ENCODE results near the gene TNFRSF1A. TPM values are rescaled to one million over a fixed set of nuclear protein-coding genes. Genes with fewer than 3 reads are reported as not detected.
A peak's percentile ranks its signal among the peaks of the same experiment; 100 is the strongest.

Gene TNFRSF1A
- total and polyA plus RNA-seq, 2 of the 13 experiments (the other 11 are each of a cell fraction or from before 2014, with no cell fraction given) = 41.5 to 61.2 TPM

- TF ChIP-seq, protein P1, sequence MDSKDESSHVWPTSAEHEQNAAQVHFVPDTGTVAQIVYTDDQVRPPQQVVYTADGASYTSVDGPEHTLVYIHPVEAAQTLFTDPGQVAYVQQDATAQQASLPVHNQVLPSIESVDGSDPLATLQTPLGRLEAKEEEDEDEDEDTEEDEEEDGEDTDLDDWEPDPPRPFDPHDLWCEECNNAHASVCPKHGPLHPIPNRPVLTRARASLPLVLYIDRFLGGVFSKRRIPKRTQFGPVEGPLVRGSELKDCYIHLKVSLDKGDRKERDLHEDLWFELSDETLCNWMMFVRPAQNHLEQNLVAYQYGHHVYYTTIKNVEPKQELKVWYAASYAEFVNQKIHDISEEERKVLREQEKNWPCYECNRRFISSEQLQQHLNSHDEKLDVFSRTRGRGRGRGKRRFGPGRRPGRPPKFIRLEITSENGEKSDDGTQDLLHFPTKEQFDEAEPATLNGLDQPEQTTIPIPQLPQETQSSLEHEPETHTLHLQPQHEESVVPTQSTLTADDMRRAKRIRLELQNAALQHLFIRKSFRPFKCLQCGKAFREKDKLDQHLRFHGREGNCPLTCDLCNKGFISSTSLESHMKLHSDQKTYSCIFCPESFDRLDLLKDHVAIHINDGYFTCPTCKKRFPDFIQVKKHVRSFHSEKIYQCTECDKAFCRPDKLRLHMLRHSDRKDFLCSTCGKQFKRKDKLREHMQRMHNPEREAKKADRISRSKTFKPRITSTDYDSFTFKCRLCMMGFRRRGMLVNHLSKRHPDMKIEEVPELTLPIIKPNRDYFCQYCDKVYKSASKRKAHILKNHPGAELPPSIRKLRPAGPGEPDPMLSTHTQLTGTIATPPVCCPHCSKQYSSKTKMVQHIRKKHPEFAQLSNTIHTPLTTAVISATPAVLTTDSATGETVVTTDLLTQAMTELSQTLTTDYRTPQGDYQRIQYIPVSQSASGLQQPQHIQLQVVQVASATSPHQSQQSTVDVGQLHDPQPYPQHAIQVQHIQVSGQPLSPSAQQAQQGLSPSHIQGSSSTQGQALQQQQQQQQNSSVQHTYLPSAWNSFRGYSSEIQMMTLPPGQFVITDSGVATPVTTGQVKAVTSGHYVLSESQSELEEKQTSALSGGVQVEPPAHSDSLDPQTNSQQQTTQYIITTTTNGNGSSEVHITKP (CRISPR knock-in tag; IDR thresholded peaks at IDR 0.05; ENCODE audit: low read depth) = no peak
- TF ChIP-seq, protein P2, sequence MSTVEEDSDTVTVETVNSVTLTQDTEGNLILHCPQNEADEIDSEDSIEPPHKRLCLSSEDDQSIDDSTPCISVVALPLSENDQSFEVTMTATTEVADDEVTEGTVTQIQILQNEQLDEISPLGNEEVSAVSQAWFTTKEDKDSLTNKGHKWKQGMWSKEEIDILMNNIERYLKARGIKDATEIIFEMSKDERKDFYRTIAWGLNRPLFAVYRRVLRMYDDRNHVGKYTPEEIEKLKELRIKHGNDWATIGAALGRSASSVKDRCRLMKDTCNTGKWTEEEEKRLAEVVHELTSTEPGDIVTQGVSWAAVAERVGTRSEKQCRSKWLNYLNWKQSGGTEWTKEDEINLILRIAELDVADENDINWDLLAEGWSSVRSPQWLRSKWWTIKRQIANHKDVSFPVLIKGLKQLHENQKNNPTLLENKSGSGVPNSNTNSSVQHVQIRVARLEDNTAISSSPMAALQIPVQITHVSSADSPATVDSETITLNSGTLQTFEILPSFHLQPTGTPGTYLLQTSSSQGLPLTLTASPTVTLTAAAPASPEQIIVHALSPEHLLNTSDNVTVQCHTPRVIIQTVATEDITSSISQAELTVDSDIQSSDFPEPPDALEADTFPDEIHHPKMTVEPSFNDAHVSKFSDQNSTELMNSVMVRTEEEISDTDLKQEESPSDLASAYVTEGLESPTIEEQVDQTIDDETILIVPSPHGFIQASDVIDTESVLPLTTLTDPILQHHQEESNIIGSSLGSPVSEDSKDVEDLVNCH (CRISPR knock-in tag; IDR thresholded peaks at IDR 0.05) = no peak
- TF ChIP-seq ZNF550 (CRISPR knock-in tag; IDR thresholded peaks at IDR 0.05; ENCODE audit: borderline replicate concordance) (no peak), HOXA9 (CRISPR knock-in tag; IDR thresholded peaks at IDR 0.05; ENCODE audit: borderline replicate concordance) (no peak), ZZZ3 (CRISPR knock-in tag; IDR thresholded peaks at IDR 0.05; ENCODE audit: borderline replicate concordance) (no peak), ZNF879 (CRISPR knock-in tag; IDR thresholded peaks at IDR 0.05) (no peak), REL (CRISPR knock-in tag; conservative IDR thresholded peaks at IDR 0.05) (no peak), KIAA2018 (CRISPR knock-in tag; IDR thresholded peaks at IDR 0.05; ENCODE audit: borderline replicate concordance) (no peak), CBX5 (CRISPR knock-in tag; IDR thresholded peaks at IDR 0.05; ENCODE audit: borderline replicate concordance) (no peak), ZNF510 (CRISPR knock-in tag; IDR thresholded peaks at IDR 0.05; ENCODE audit: low read depth) (no peak), ZNF614 (CRISPR knock-in tag; IDR thresholded peaks at IDR 0.05; ENCODE audit: borderline replicate concordance) (peak; percentile 51; the same call in 1 of the 2 replicates)
Measured at GRCh38 chr12:6280053-6280469, 61.8 kb downstream of the TNFRSF1A start (continued).
